Sigmoid colon (tissue), 7 donors: ENCODE measurements around the gene INTS2. TPM values are rescaled to one million over a fixed set of nuclear protein-coding genes. Genes with fewer than 3 reads are reported as not detected.

ENCODE experiments used
- DNase-seq: peaks from one replicate; pipeline ENCODE4 v3.0.0-alpha.2; 2019
- H3K27ac ChIP-seq, 4 donors: fragments of 200-600 bp; sonication (generic); one replicate each; pipeline ENCODE4 v1.5.1; 2016 to 2019; ENCODE audit warnings: mild to moderate bottlenecking in 1 of 4
- H3K27me3 ChIP-seq, 3 donors: fragments of 200-600 bp; sonication (generic); one replicate each; pipeline ENCODE4 v1.5.1; 2019; ENCODE audit warnings: mild to moderate bottlenecking in 1 of 3
- H3K36me3 ChIP-seq, 4 donors: fragments of 200-600 bp; sonication (generic); one replicate each; pipeline ENCODE4 v1.5.1; 2016 to 2019
- H3K4me1 ChIP-seq, 4 donors: fragments of 200-600 bp; sonication (generic); one replicate each; pipeline ENCODE4 v1.5.1; 2017 to 2019
- H3K4me3 ChIP-seq, 4 donors: fragments of 200-600 bp; sonication (generic); one replicate each; pipeline ENCODE4 v1.5.1; 2017 to 2019; ENCODE audit warnings: mild to moderate bottlenecking in 2 of 4, moderate library complexity in 1 of 4
- H3K9me3 ChIP-seq, 4 donors: fragments of 200-600 bp in 3 of 4; sonication (generic) in 3 of 4; one replicate each; pipeline versions ENCODE4 v1.5.1 to v1.6.1; 2013 to 2019
- CTCF ChIP-seq, 4 experiments: fragments of 450-650 bp in 3 of 4; fragments of 200-600 bp in 1 of 4; IDR thresholded peaks; one replicate each; pipeline ENCODE4 v1.5.1; 2016 to 2019; ENCODE audit warnings: antibody characterized with exemption in 4 of 4, mild to moderate bottlenecking in 3 of 4, moderate library complexity in 2 of 4
- EP300 ChIP-seq, 4 donors: sonication (generic); formaldehyde crosslinking; IDR thresholded peaks; one replicate each; pipeline ENCODE4 v1.6.1; 2017; ENCODE audit warnings: antibody characterized with exemption in 4 of 4
- POLR2A ChIP-seq, 2 donors: fragments of 450-650 bp; IDR thresholded peaks; one replicate each; pipeline ENCODE4 v1.6.1; 2016; ENCODE audit warnings: antibody characterized with exemption in 2 of 2, mild to moderate bottlenecking in 2 of 2, moderate library complexity in 2 of 2
- POLR2AphosphoS5 ChIP-seq, 4 donors: sonication (generic); formaldehyde crosslinking; IDR thresholded peaks; one replicate each; pipeline ENCODE4 v1.6.1; 2017; ENCODE audit warnings: antibody characterized with exemption in 4 of 4
- WGBS, 2 donors: extraction: QIAGEN DNeasy Blood & Tissue Kit; methylation state at CpG; one replicate each; pipeline ENCODE4 v1.1.7; 2013; 5-methylcytosine and 5-hydroxymethylcytosine counted together
- intact Hi-C: fragments of 100-400 bp; cut with DNase I; formaldehyde crosslinking; loops from one replicate; pipeline ENCODE4 v1.15.1; 2023
- polyA plus RNA-seq, 3 donors: library from polyadenylated mRNA; stranded (reverse); fragments of 200-250 nt; gene quantifications; one replicate each; pipeline ENCODE4 v1.2.3, GENCODE V29; 2013
- total RNA-seq, 4 donors: library from RNA; depleted of rRNA; stranded (reverse); fragments of >200 nt; gene quantifications; one replicate each; pipeline ENCODE4 v1.1.0, GENCODE V29; 2016
- donor health status: healthy with polysubstance abuse.
- donor health status: Bipolar disorder and iron deficiency.
- donor health status: healthy.

The INTS2 gene
- total RNA-seq (10 to 100 TPM in 2 of 4 donors, 1 to 10 TPM in 2; 7.2 to 15.3 (median 8.9) TPM), polyA plus RNA-seq (1 to 10 TPM in 2 of 3 donors, under 1 TPM in 1; 0.60 to 3.9 (median 1.2) TPM)

GRCh38 chr17:61927208-61928100 lies at the start of gene INTS2:
Gene INTS2, minus strand, starts transcription at chr17:61927982. Its CDS starts 1,338 bp downstream, at chr17:61926644.
- Histone ChIP-seq H3K9me3 (no peaks in the 10 kb centered on the region), H3K36me3 (peaks cover 0 to 18% (median 2%) of the 10 kb centered on the region in 4 donors), H3K4me3 (peak within 1 kb of the TSS; percentile 61 to 80 (median 66)), H3K27me3 (no peaks in the 10 kb centered on the region), H3K4me1 (peaks cover 0 to 26% (median 11%) of the 10 kb centered on the region in 4 donors), H3K27ac (peak within 1 kb of the TSS; percentile 86 to 90 (median 88))
- WGBS, 2 donors = 0% methylated on average over 58 of the region's 58 CpGs
- DNase-seq = peak; percentile 98
- peak in 2 of 4 donors; percentile 1 to 9 for TF ChIP-seq EP300 (IDR thresholded peaks at IDR 0.05)
- TF ChIP-seq CTCF (IDR thresholded peaks at IDR 0.05) = no peak
- peak; percentile 88 to 97 (median 94) for TF ChIP-seq POLR2AphosphoS5 (IDR thresholded peaks at IDR 0.05)
- peak; percentile 78 to 85 for TF ChIP-seq POLR2A (IDR thresholded peaks at IDR 0.05)
- intact Hi-C loops = loop anchor here (1.0 kb wide), 1 partner anchor 139 kb away; no protein-coding TSS in a partner anchor

GRCh38 chr17:61974115-61974514 lies 46.3 kb upstream of the INTS2 start:
- Histone ChIP-seq H3K9me3 (no peaks in the 10 kb centered on the region), H3K4me3 (no peak overlapping the region), H3K4me1 (no peaks in the 10 kb centered on the region), H3K27me3 (no peaks in the 10 kb centered on the region), H3K27ac (no peak overlapping the region), H3K36me3 (peaks cover 0 to 70% (median 5%) of the 10 kb centered on the region in 4 donors)
- TF ChIP-seq POLR2A (IDR thresholded peaks at IDR 0.05) = no peak
- TF ChIP-seq POLR2AphosphoS5 (IDR thresholded peaks at IDR 0.05) = no peak
- no peak for TF ChIP-seq CTCF (IDR thresholded peaks at IDR 0.05)
- no peak for TF ChIP-seq EP300 (IDR thresholded peaks at IDR 0.05)
- DNase-seq = no peak
- 96% methylated on average over 7 of the region's 7 CpGs for WGBS, 2 donors
- intact Hi-C loops = no loop called here

GRCh38 chr17:61972311-61972710 lies 44.5 kb upstream of the INTS2 start:
- Histone ChIP-seq H3K4me3 (no peak overlapping the region), H3K27ac (no peak overlapping the region), H3K27me3 (no peaks in the 10 kb centered on the region), H3K4me1 (no peaks in the 10 kb centered on the region), H3K36me3 (peaks cover 0 to 72% (median 14%) of the 10 kb centered on the region in 4 donors), H3K9me3 (no peaks in the 10 kb centered on the region)
- TF ChIP-seq EP300 (IDR thresholded peaks at IDR 0.05) (no peak), POLR2A (IDR thresholded peaks at IDR 0.05) (no peak), CTCF (IDR thresholded peaks at IDR 0.05) (no peak), POLR2AphosphoS5 (IDR thresholded peaks at IDR 0.05) (no peak)
- DNase-seq = no peak
- intact Hi-C loops = no loop called here

- TF ChIP-seq EP300 (IDR thresholded peaks at IDR 0.05) (no peak), POLR2A (IDR thresholded peaks at IDR 0.05) (no peak), CTCF (IDR thresholded peaks at IDR 0.05) (no peak), POLR2AphosphoS5 (IDR thresholded peaks at IDR 0.05) (no peak)
- Histone ChIP-seq H3K9me3 (no peaks in the 10 kb centered on the region), H3K4me3 (no peak overlapping the region), H3K27ac (no peak overlapping the region), H3K4me1 (no peaks in the 10 kb centered on the region), H3K27me3 (no peaks in the 10 kb centered on the region), H3K36me3 (peaks cover 0 to 80% (median 17%) of the 10 kb centered on the region in 4 donors)
- WGBS, 2 donors = 86 to 96% methylated on average over 1 of the region's 1 CpG
- intact Hi-C loops = no loop called here
- no peak for DNase-seq
Observed at GRCh38 chr17:61970030-61970429, 42.2 kb upstream of the INTS2 start.
